Liver (tissue), 3 donors: Measurements from ENCODE around the gene CCKAR.

Experiments used
- ATF3 ChIP-seq: IDR thresholded peaks from 2 replicates; pipeline ENCODE4 v1.6.1; 2016; ENCODE audit warnings: antibody characterized with exemption
- CTCF ChIP-seq: fragments of 150-350 bp; IDR thresholded peaks from 2 replicates; pipeline ENCODE4 v1.5.1; 2017; ENCODE audit warnings: improper control_type of control experiment, low read depth, low read length; ENCODE audit not compliant: missing input control
- EGR1 ChIP-seq, 2 donors: IDR thresholded peaks; 2 replicates each; pipeline ENCODE4 v1.6.1; 2016 to 2018; ENCODE audit warnings: antibody characterized with exemption in 2 of 2, low read depth in 2 of 2
- FOXA1 ChIP-seq: IDR thresholded peaks from 2 replicates; pipeline ENCODE4 v1.6.1; 2016; ENCODE audit warnings: antibody characterized with exemption
- JUND ChIP-seq, 2 donors: IDR thresholded peaks; 2 replicates each; pipeline ENCODE4 v1.6.1; 2016; ENCODE audit warnings: antibody characterized with exemption in 2 of 2
- MAX ChIP-seq: IDR thresholded peaks from 2 replicates; pipeline ENCODE4 v1.6.1; 2016; ENCODE audit warnings: antibody characterized with exemption
- RAD21 ChIP-seq, 2 donors: IDR thresholded peaks; 2 replicates each; pipeline ENCODE4 v1.6.1; 2016; ENCODE audit warnings: antibody characterized with exemption in 2 of 2, mild to moderate bottlenecking in 2 of 2
- REST ChIP-seq: IDR thresholded peaks from 2 replicates; pipeline ENCODE4 v1.6.1; 2016; ENCODE audit warnings: antibody characterized with exemption, mild to moderate bottlenecking
- TAF1 ChIP-seq: conservative IDR thresholded peaks from 2 replicates; pipeline ENCODE4 v1.6.1; 2016; ENCODE audit warnings: antibody characterized with exemption, mild to moderate bottlenecking
- YY1 ChIP-seq: IDR thresholded peaks from 2 replicates; pipeline ENCODE4 v1.6.1; 2016; ENCODE audit warnings: antibody characterized with exemption, mild to moderate bottlenecking
- ZBTB33 ChIP-seq: IDR thresholded peaks from 2 replicates; pipeline ENCODE4 v1.6.1; 2016; ENCODE audit warnings: antibody characterized with exemption
- donor health status: healthy.
- donor health status: healthy.

GRCh38 chr4:26520728-26521450, 30.6 kb upstream of the CCKAR start:
- no peak for TF ChIP-seq MAX
- no peak for TF ChIP-seq CTCF
- no peak for TF ChIP-seq REST
- TF ChIP-seq ATF3: no peak
- no peak for TF ChIP-seq EGR1 (IDR thresholded peaks at IDR 0.05; ENCODE audit: low read depth in 2 of 2)
- no peak for TF ChIP-seq ZBTB33
- TF ChIP-seq FOXA1: no peak
- TF ChIP-seq YY1: no peak
- no peak for TF ChIP-seq TAF1
- TF ChIP-seq RAD21 (IDR thresholded peaks at IDR 0.05): no peak
- TF ChIP-seq JUND (IDR thresholded peaks at IDR 0.05): no peak
